ENCODE results near the gene CRYL1.

GRCh38 chr13:20438801-20439200 is 86.9 kb downstream of the CRYL1 start:
- TF ChIP-seq CTCF (IDR thresholded peaks at IDR 0.05) (no peak), POLR2A (IDR thresholded peaks at IDR 0.05) (no peak), EP300 (IDR thresholded peaks at IDR 0.05; ENCODE audit: low read depth) (no peak), POLR2AphosphoS5 (IDR thresholded peaks at IDR 0.05) (no peak)

Data from transverse colon (tissue), 4 donors.